ENCODE data around the gene MAGEA2.
"Not testable (repeated sequence)": the region's sequence is repeated elsewhere in the genome, so short reads cannot be mapped to it uniquely, and the experiment has no call there.

Gene MAGEA2

GRCh38 chrX:152753686-152754650, at the start of gene MAGEA2:
MAGEA2 (minus strand) TSS chrX:152753842; CDS start chrX:152751363, 2,479 bp downstream.
- peak; percentile 90 for ATAC-seq

- no peak for ATAC-seq
- TF ChIP-seq ESRRG (CRISPR knock-in tag; IDR thresholded peaks at IDR 0.05), result no peak
- TF ChIP-seq OSR1 (CRISPR knock-in tag; IDR thresholded peaks at IDR 0.05), result no peak
- TF ChIP-seq TSHZ2 (CRISPR knock-in tag; IDR thresholded peaks at IDR 0.05), result no peak
- no peak for TF ChIP-seq TCF4 (CRISPR knock-in tag; IDR thresholded peaks at IDR 0.05; ENCODE audit: borderline replicate concordance)
- TF ChIP-seq TOX (CRISPR knock-in tag; IDR thresholded peaks at IDR 0.05; ENCODE audit: borderline replicate concordance), result no peak
- no peak for TF ChIP-seq ZNF565 (CRISPR knock-in tag; conservative IDR thresholded peaks at IDR 0.05; ENCODE audit: low read depth)
- no peak for TF ChIP-seq ZNF70 (CRISPR knock-in tag; IDR thresholded peaks at IDR 0.05)
- TF ChIP-seq CSDC2 (CRISPR knock-in tag; IDR thresholded peaks at IDR 0.05), result no peak
- TF ChIP-seq ZFP30 (CRISPR knock-in tag; IDR thresholded peaks at IDR 0.05), result no peak
- no peak for TF ChIP-seq ISL1 (CRISPR knock-in tag; IDR thresholded peaks at IDR 0.05)
- TF ChIP-seq PPARA (CRISPR knock-in tag; IDR thresholded peaks at IDR 0.05; ENCODE audit: borderline replicate concordance), result no peak
- TF ChIP-seq CSRNP3 (CRISPR knock-in tag; IDR thresholded peaks at IDR 0.05), result no peak
These were observed 45.3 kb upstream of the MAGEA2 start for GRCh38 chrX:152798945-152799344.

GRCh38 chrX:152787062-152787461, 33.4 kb upstream of the MAGEA2 start:
- peak; percentile 86 for ATAC-seq

GRCh38 chrX:152769549-152770289, 16.1 kb upstream of the MAGEA2 start, which contains the start of gene MAGEA6:
MAGEA6 (minus strand) TSS chrX:152769689; CDS start chrX:152767650, 2,039 bp downstream.
- peak; percentile 99 for ATAC-seq

GRCh38 chrX:152766562-152766961, 12.9 kb upstream of the MAGEA2 start:
- ATAC-seq, result not testable (repeated sequence)

GRCh38 chrX:152761582-152761981, 7.9 kb upstream of the MAGEA2 start:
- ATAC-seq, result not testable (repeated sequence)

- not testable (repeated sequence) for ATAC-seq
These were observed 5.9 kb upstream of the MAGEA2 start for GRCh38 chrX:152759544-152759943.

GRCh38 chrX:152758918-152759317, 5.3 kb upstream of the MAGEA2 start, which contains the start of gene CSAG3:
CSAG3 (plus strand) TSS chrX:152759218.
- not testable (repeated sequence) for ATAC-seq

GRCh38 chrX:152754871-152755270, 1.2 kb upstream of the MAGEA2 start:
- ATAC-seq, result not testable (repeated sequence)

All from SK-N-SH treated with all-trans-retinoic acid at 6 μM for 48 hours (cell line).